Gastrocnemius medialis (tissue), 4 donors: ENCODE measurements around the gene THAP12. TPM values are rescaled to one million over a fixed set of nuclear protein-coding genes. Genes with fewer than 3 reads are reported as not detected.

ENCODE experiments used
- ATAC-seq, 2 donors: fragments of 150-250 bp; one replicate each; pipeline ENCODE4 v1.9.1; 2016
- DNase-seq, 2 donors: peaks; one replicate each; pipeline ENCODE4 v3.0.0-alpha.2; 2019
- H3K27ac ChIP-seq, 4 donors: fragments of 200-600 bp; sonication (generic); 1 replicate in 1 of 4; 2 replicates in 3 of 4; pipeline ENCODE4 v1.5.1; 2016 to 2018; ENCODE audit warnings: mild to moderate bottlenecking in 2 of 4, moderate library complexity in 1 of 4
- H3K27me3 ChIP-seq, 3 donors: fragments of 200-600 bp; sonication (generic) in 2 of 3; 1 replicate in 1 of 3; 2 replicates in 2 of 3; pipeline versions ENCODE4 v1.5.1 to v1.6.0; 2016 to 2019; ENCODE audit warnings: mild to moderate bottlenecking in 1 of 3, moderate library complexity in 1 of 3
- H3K36me3 ChIP-seq, 2 donors: fragments of 200-600 bp; sonication (generic) in 1 of 2; one replicate each; pipeline ENCODE4 v1.5.1; 2017 to 2018
- H3K4me1 ChIP-seq, 2 donors: fragments of 200-600 bp; sonication (generic) in 1 of 2; one replicate each; pipeline ENCODE4 v1.5.1; 2016 to 2017; ENCODE audit warnings: mild to moderate bottlenecking in 2 of 2
- H3K4me3 ChIP-seq, 4 donors: fragments of 200-600 bp; sonication (generic) in 3 of 4; 1 replicate in 1 of 4; 2 replicates in 3 of 4; pipeline ENCODE4 v1.5.1; 2016 to 2019; ENCODE audit warnings: mild to moderate bottlenecking in 2 of 4
- H3K9me3 ChIP-seq, 3 donors: fragments of 200-600 bp; sonication (generic) in 2 of 3; 1 replicate in 1 of 3; 2 replicates in 2 of 3; pipeline ENCODE4 v1.5.1; 2016 to 2019
- CTCF ChIP-seq, 5 experiments: fragments of 450-650 bp in 3 of 5; fragments of 200-600 bp in 2 of 5; sonication (generic) in 2 of 5; IDR thresholded peaks in 4 of 5; conservative IDR thresholded peaks in 1 of 5; 1 replicate in 4 of 5; 2 replicates in 1 of 5; pipeline ENCODE4 v1.5.1; 2016 to 2019; ENCODE audit warnings: antibody characterized with exemption in 5 of 5, mild to moderate bottlenecking in 3 of 5, moderate library complexity in 3 of 5
- POLR2A ChIP-seq, 2 donors: fragments of 450-650 bp; IDR thresholded peaks; one replicate each; pipeline ENCODE4 v1.6.1; 2017; ENCODE audit warnings: antibody characterized with exemption in 2 of 2, mild to moderate bottlenecking in 2 of 2, moderate library complexity in 2 of 2
- in situ Hi-C, 4 donors: fragments of 200-750 bp; cut with MboI; loops; one replicate each; pipeline versions ENCODE4 v1.15.0 to v1.8.0; 2017; ENCODE audit warnings: low sequenced_read_pairs in 4 of 4
- intact Hi-C: fragments of 100-400 bp; cut with DNase I; formaldehyde crosslinking; loops from one replicate; pipeline ENCODE4 v1.15.1; 2023; ENCODE audit warnings: low total_unique reads
- total RNA-seq, 4 donors: library from RNA; depleted of rRNA; stranded (reverse); fragments of >200 nt; gene quantifications; one replicate each; pipeline versions ENCODE4 v1.1.0 to v1.2.3, GENCODE V29; 2016

THAP12 gene
- total RNA-seq, 4 donors from 2014 or later, result 24.5 to 35.3 (median 30.2) TPM

GRCh38 chr11:76376746-76377558, 4.0 kb downstream of the THAP12 start:
- intact Hi-C loops, result no loop called here
- Histone ChIP-seq H3K36me3 (no peaks in the 10 kb centered on the region), H3K27me3 (no peaks in the 10 kb centered on the region), H3K4me3 (no peak overlapping the region), H3K27ac (no peak overlapping the region), H3K9me3 (no peaks in the 10 kb centered on the region), H3K4me1 (peaks cover 27% of the 10 kb centered on the region in 2 donors)
- no peak for ATAC-seq
- no peak for TF ChIP-seq CTCF (IDR thresholded peaks at IDR 0.05 in 4 of 5, conservative IDR thresholded peaks at IDR 0.05 in 1 of 5)
- no peak for TF ChIP-seq POLR2A (IDR thresholded peaks at IDR 0.05)
- DNase-seq, result no peak
- in situ Hi-C loops, result no loop called here

- H3K4me3 ChIP-seq, result no peak overlapping the region
These were observed 9.8 kb downstream of the THAP12 start for GRCh38 chr11:76371170-76371569.

GRCh38 chr11:76369406-76369805, 11.5 kb downstream of the THAP12 start:
- DNase-seq (no peak), ATAC-seq (no peak)
- H3K27ac ChIP-seq, result no peak overlapping the region
- H3K36me3 ChIP-seq, result peaks cover 3 to 12% of the 10 kb centered on the region in 2 donors
- no peak overlapping the region for H3K4me3 ChIP-seq
- no peaks in the 10 kb centered on the region for H3K9me3 ChIP-seq
- in situ Hi-C loops (no loop called here), intact Hi-C loops (no loop called here)
- TF ChIP-seq CTCF (IDR thresholded peaks at IDR 0.05 in 4 of 5, conservative IDR thresholded peaks at IDR 0.05 in 1 of 5) (no peak), POLR2A (IDR thresholded peaks at IDR 0.05) (no peak)
- no peaks in the 10 kb centered on the region for H3K27me3 ChIP-seq
- peaks cover 22 to 25% of the 10 kb centered on the region in 2 donors for H3K4me1 ChIP-seq

More at GRCh38 chr11:76371170-76371569, 9.8 kb downstream of the THAP12 start:
- no peak overlapping the region for H3K27ac ChIP-seq
- no peaks in the 10 kb centered on the region for H3K9me3 ChIP-seq
- no peaks in the 10 kb centered on the region for H3K27me3 ChIP-seq
- TF ChIP-seq POLR2A (IDR thresholded peaks at IDR 0.05), result no peak
- no peak for TF ChIP-seq CTCF (IDR thresholded peaks at IDR 0.05 in 4 of 5, conservative IDR thresholded peaks at IDR 0.05 in 1 of 5)
- H3K36me3 ChIP-seq, result no peaks in the 10 kb centered on the region
- ATAC-seq (no peak), DNase-seq (no peak)
- peaks cover 27 to 33% of the 10 kb centered on the region in 2 donors for H3K4me1 ChIP-seq
- intact Hi-C loops (no loop called here), in situ Hi-C loops (no loop called here)

GRCh38 chr11:76368490-76368889, 12.4 kb downstream of the THAP12 start:
- H3K36me3 ChIP-seq, result peaks cover 3 to 13% of the 10 kb centered on the region in 2 donors
- no peak overlapping the region for H3K4me3 ChIP-seq
- H3K27ac ChIP-seq, result no peak overlapping the region
- in situ Hi-C loops, result no loop called here
- no peaks in the 10 kb centered on the region for H3K27me3 ChIP-seq
- DNase-seq (no peak), ATAC-seq (no peak)
- TF ChIP-seq CTCF (IDR thresholded peaks at IDR 0.05 in 4 of 5, conservative IDR thresholded peaks at IDR 0.05 in 1 of 5) (no peak), POLR2A (IDR thresholded peaks at IDR 0.05) (no peak)
- peaks cover 22 to 25% of the 10 kb centered on the region in 2 donors for H3K4me1 ChIP-seq
- no peaks in the 10 kb centered on the region for H3K9me3 ChIP-seq
- intact Hi-C loops, result no loop called here
